Erythroblast (primary cell): ENCODE results near the gene GATD1.
"Not testable (repeated sequence)": the region's sequence is repeated elsewhere in the genome, so short reads cannot be mapped to it uniquely, and the experiment has no call there.

Experiments
- GATA1 ChIP-seq: IDR thresholded peaks from 2 replicates; pipeline ENCODE4 v1.6.1; 2011; ENCODE audit warnings: low read depth, mild to moderate bottlenecking, control low read depth, low read length, moderate library complexity
- POLR2A ChIP-seq: IDR thresholded peaks from 2 replicates; pipeline ENCODE4 v1.6.1; 2011; ENCODE audit warnings: mild to moderate bottlenecking, low read length

- not testable (repeated sequence) for TF ChIP-seq POLR2A, GATA1
Measured at GRCh38 chr11:734541-734940, 42.7 kb downstream of the GATD1 start.
